Heart left ventricle (tissue), 13 donors: Measurements from ENCODE around the gene LDLRAD1.

Experiments
- POLR2A ChIP-seq, 2 donors: fragments of 450-650 bp; IDR thresholded peaks; one replicate each; pipeline ENCODE4 v1.6.1; 2017; ENCODE audit warnings: antibody characterized with exemption in 2 of 2, mild to moderate bottlenecking in 2 of 2, moderate library complexity in 2 of 2
- TF ChIP-seq, protein P1 (sequence below), 12 donors: fragments of 200-600 bp; sonication (generic) in 4 of 12; IDR thresholded peaks; one replicate each; pipeline versions ENCODE4 v1.5.0 to v1.8.0; 2018 to 2022; ENCODE audit warnings: antibody characterized with exemption in 12 of 12, mild to moderate bottlenecking in 5 of 12
- donor health status: ischemic (EF 13 %, LVEDD 7.1; RV severe dilation, severe dysfunction).
- donor health status: DM: no; HTN: yes; CAD: no.
- donor health status: DM: no; HTN: no; CAD: no.
- donor health status: ischemic (EF 25% LVEDD 6.9; RV normal size, moderate dysfunction).
- donor health status: ischemic (EF 25% LVEDD 5.7; RV mildly dilated, moderate dysfunction).
- donor health status: ischemic (EF 35%, LVEDD 5.7; RV mildly dilated, moderate dysfunction).
- donor health status: nonischemic (EF 11% LVEDD 7.7; RV severe dilation, severe dysfunction).
- donor health status: DM: yes; HTN: yes; CAD: no.
- donor health status: PGD.
- donor health status: ischemic (EF 29% LVEDD 5.4; RV normal size, mild dysfunction).
- donor health status: nonischemic (EF 23%, LVEDD 6.1; RV moderate dilation, normal function).

DNA sequence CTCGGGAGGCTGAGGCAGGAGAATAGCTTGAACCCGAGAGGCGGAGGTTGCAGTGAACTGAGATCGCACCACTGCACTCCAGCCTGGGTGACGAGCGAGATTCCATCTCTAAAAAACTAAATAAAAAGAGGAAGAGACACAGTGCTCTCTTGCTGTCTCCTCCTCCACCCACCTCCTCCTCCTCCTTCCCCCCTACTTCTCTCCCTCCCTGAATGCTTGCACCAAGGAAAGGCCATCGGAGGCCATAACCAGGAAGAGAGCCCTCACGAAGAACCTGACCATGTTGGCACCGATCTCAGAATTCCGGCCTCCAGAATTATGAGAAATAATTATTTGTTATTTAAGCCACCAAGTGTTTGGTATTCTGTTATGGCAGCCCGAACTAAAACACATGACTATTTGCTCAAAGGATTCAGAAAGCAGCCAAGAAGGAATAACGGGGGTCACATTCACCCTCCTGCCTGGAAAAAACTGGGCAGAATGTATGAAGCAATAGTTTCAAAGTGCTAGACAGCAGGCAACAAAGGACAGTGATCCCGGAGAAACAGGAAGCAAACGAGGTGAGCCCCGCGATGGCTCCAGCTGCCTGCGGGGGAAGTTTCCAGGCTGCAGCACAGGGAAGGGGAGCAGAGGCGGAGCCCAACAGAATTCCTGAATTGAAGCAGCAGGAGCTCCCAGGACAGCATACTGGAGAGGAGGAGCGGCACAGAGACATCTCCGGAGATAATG is 35.8 kb downstream of the LDLRAD1 start:
- TF ChIP-seq, protein P1, sequence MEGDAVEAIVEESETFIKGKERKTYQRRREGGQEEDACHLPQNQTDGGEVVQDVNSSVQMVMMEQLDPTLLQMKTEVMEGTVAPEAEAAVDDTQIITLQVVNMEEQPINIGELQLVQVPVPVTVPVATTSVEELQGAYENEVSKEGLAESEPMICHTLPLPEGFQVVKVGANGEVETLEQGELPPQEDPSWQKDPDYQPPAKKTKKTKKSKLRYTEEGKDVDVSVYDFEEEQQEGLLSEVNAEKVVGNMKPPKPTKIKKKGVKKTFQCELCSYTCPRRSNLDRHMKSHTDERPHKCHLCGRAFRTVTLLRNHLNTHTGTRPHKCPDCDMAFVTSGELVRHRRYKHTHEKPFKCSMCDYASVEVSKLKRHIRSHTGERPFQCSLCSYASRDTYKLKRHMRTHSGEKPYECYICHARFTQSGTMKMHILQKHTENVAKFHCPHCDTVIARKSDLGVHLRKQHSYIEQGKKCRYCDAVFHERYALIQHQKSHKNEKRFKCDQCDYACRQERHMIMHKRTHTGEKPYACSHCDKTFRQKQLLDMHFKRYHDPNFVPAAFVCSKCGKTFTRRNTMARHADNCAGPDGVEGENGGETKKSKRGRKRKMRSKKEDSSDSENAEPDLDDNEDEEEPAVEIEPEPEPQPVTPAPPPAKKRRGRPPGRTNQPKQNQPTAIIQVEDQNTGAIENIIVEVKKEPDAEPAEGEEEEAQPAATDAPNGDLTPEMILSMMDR (IDR thresholded peaks at IDR 0.05), result no peak
- no peak for TF ChIP-seq POLR2A (IDR thresholded peaks at IDR 0.05)
